BLaER1 (cell line): ENCODE data around the gene ZNF431.

Source experiments
- H3K27ac ChIP-seq: shearing (Covaris generic); formaldehyde crosslinking; 2 replicates; pipeline ENCODE4 v1.8.1; 2022
- H3K27me3 ChIP-seq: shearing (Covaris generic); formaldehyde crosslinking; 2 replicates; pipeline ENCODE4 v1.8.1; 2022
- H3K36me3 ChIP-seq: shearing (Covaris generic); formaldehyde crosslinking; 2 replicates; pipeline ENCODE4 v1.8.1; 2022
- H3K4me1 ChIP-seq: shearing (Covaris generic); formaldehyde crosslinking; 2 replicates; pipeline ENCODE4 v1.8.1; 2022
- H3K4me2 ChIP-seq: shearing (Covaris generic); formaldehyde crosslinking; 2 replicates; pipeline ENCODE4 v1.8.1; 2022
- H3K4me3 ChIP-seq: shearing (Covaris generic); formaldehyde crosslinking; 2 replicates; pipeline ENCODE4 v1.8.1; 2022
- H3K9ac ChIP-seq: shearing (Covaris generic); formaldehyde crosslinking; 2 replicates; pipeline ENCODE4 v1.8.1; 2022
- H3K9me3 ChIP-seq: shearing (Covaris generic); formaldehyde crosslinking; 2 replicates; pipeline ENCODE4 v1.8.1; 2022
- H4K20me1 ChIP-seq: shearing (Covaris generic); formaldehyde crosslinking; 2 replicates; pipeline ENCODE4 v1.8.1; 2022
- Cebpa-rat ChIP-seq: shearing (Covaris generic); IDR thresholded peaks from 2 replicates; pipeline ENCODE4 v1.8.1; 2022

Gene ZNF431

GRCh38 chr19:21143428-21143827 lies 1.6 kb downstream of the ZNF431 start:
- Histone ChIP-seq H3K4me1 (peaks cover 11% of the 10 kb centered on the region), H3K9ac (no peak overlapping the region), H3K4me2 (peak overlapping the region; percentile 80), H4K20me1 (no peaks in the 10 kb centered on the region), H3K4me3 (peak overlapping the region; percentile 74; the same call in 1 of the 2 replicates), H3K36me3 (peaks cover 53% of the 10 kb centered on the region), H3K9me3 (peaks cover 53% of the 10 kb centered on the region), H3K27ac (no peak overlapping the region), H3K27me3 (no peaks in the 10 kb centered on the region)
- TF ChIP-seq Cebpa-rat, result no peak

GRCh38 chr19:21143854-21144253 lies 2.0 kb downstream of the ZNF431 start:
- no peak overlapping the region for H3K4me2 ChIP-seq
- H3K27ac ChIP-seq, result no peak overlapping the region
- no peak for TF ChIP-seq Cebpa-rat
- H4K20me1 ChIP-seq, result no peaks in the 10 kb centered on the region
- no peak overlapping the region for H3K9ac ChIP-seq
- H3K27me3 ChIP-seq, result no peaks in the 10 kb centered on the region
- peaks cover 57% of the 10 kb centered on the region for H3K9me3 ChIP-seq
- H3K4me3 ChIP-seq, result peak overlapping the region; percentile 74; the same call in 1 of the 2 replicates
- peaks cover 57% of the 10 kb centered on the region for H3K36me3 ChIP-seq
- H3K4me1 ChIP-seq, result peaks cover 11% of the 10 kb centered on the region

- no peak overlapping the region for H3K9ac ChIP-seq
- no peak for TF ChIP-seq Cebpa-rat
- H3K9me3 ChIP-seq, result peaks cover 92% of the 10 kb centered on the region
- H3K4me1 ChIP-seq, result peaks cover 11% of the 10 kb centered on the region
- peaks cover 93% of the 10 kb centered on the region for H3K36me3 ChIP-seq
- H3K27me3 ChIP-seq, result no peaks in the 10 kb centered on the region
- H3K27ac ChIP-seq, result no peak overlapping the region
- H3K4me3 ChIP-seq, result no peak overlapping the region
- H4K20me1 ChIP-seq, result no peaks in the 10 kb centered on the region
- H3K4me2 ChIP-seq, result no peak overlapping the region
These were observed 5.7 kb downstream of the ZNF431 start for GRCh38 chr19:21147540-21147939.

GRCh38 chr19:21148681-21149080 lies 6.8 kb downstream of the ZNF431 start:
- Histone ChIP-seq H3K9me3 (peaks cover 98% of the 10 kb centered on the region), H3K4me3 (no peak overlapping the region), H3K9ac (no peak overlapping the region), H4K20me1 (no peaks in the 10 kb centered on the region), H3K27me3 (no peaks in the 10 kb centered on the region), H3K27ac (no peak overlapping the region), H3K4me1 (no peaks in the 10 kb centered on the region), H3K4me2 (no peak overlapping the region), H3K36me3 (peaks cover 99% of the 10 kb centered on the region)
- TF ChIP-seq Cebpa-rat, result no peak

GRCh38 chr19:21149877-21150276 lies 8.0 kb downstream of the ZNF431 start:
- H3K9me3 ChIP-seq, result peaks cover 91% of the 10 kb centered on the region

GRCh38 chr19:21151460-21151859 lies 9.6 kb downstream of the ZNF431 start:
- Histone ChIP-seq H3K9me3 (peaks cover 89% of the 10 kb centered on the region), H4K20me1 (no peaks in the 10 kb centered on the region), H3K4me1 (no peaks in the 10 kb centered on the region), H3K9ac (no peak overlapping the region), H3K36me3 (peaks cover 88% of the 10 kb centered on the region), H3K4me3 (no peak overlapping the region), H3K27me3 (no peaks in the 10 kb centered on the region), H3K27ac (no peak overlapping the region), H3K4me2 (no peak overlapping the region)
- no peak for TF ChIP-seq Cebpa-rat

More at GRCh38 chr19:21149877-21150276, 8.0 kb downstream of the ZNF431 start:
- Histone ChIP-seq H3K4me1 (no peaks in the 10 kb centered on the region), H3K4me3 (no peak overlapping the region), H3K27me3 (no peaks in the 10 kb centered on the region), H3K9ac (no peak overlapping the region), H4K20me1 (no peaks in the 10 kb centered on the region), H3K27ac (no peak overlapping the region), H3K36me3 (peaks cover 91% of the 10 kb centered on the region), H3K4me2 (no peak overlapping the region)
- no peak for TF ChIP-seq Cebpa-rat

- H3K4me2 ChIP-seq, result no peak overlapping the region
- H3K27ac ChIP-seq, result no peak overlapping the region
- H3K27me3 ChIP-seq, result no peaks in the 10 kb centered on the region
- peaks cover 89% of the 10 kb centered on the region for H3K36me3 ChIP-seq
- H4K20me1 ChIP-seq, result peaks cover 34% of the 10 kb centered on the region
- no peak overlapping the region for H3K4me3 ChIP-seq
- no peaks in the 10 kb centered on the region for H3K4me1 ChIP-seq
- TF ChIP-seq Cebpa-rat, result no peak
- H3K9me3 ChIP-seq, result peaks cover 86% of the 10 kb centered on the region
- no peak overlapping the region for H3K9ac ChIP-seq
These were observed 16.8 kb downstream of the ZNF431 start for GRCh38 chr19:21158523-21159135.

- peaks cover 56% of the 10 kb centered on the region for H3K9me3 ChIP-seq
- peaks cover 97% of the 10 kb centered on the region for H3K36me3 ChIP-seq
- TF ChIP-seq Cebpa-rat, result no peak
These were observed 22.7 kb downstream of the ZNF431 start for GRCh38 chr19:21164541-21164940.

GRCh38 chr19:21166436-21166835 lies 24.6 kb downstream of the ZNF431 start:
- H3K27me3 ChIP-seq, result no peaks in the 10 kb centered on the region
- no peak overlapping the region for H3K9ac ChIP-seq
- H3K4me1 ChIP-seq, result no peaks in the 10 kb centered on the region
- H3K27ac ChIP-seq, result no peak overlapping the region
- no peak for TF ChIP-seq Cebpa-rat
- no peak overlapping the region for H3K4me2 ChIP-seq
- peaks cover 25% of the 10 kb centered on the region; the same call in 1 of the 2 replicates for H4K20me1 ChIP-seq
- no peak overlapping the region for H3K4me3 ChIP-seq
- H3K36me3 ChIP-seq, result peaks cover 97% of the 10 kb centered on the region
- peaks cover 48% of the 10 kb centered on the region for H3K9me3 ChIP-seq

More at GRCh38 chr19:21164541-21164940, 22.7 kb downstream of the ZNF431 start:
- no peaks in the 10 kb centered on the region for H3K4me1 ChIP-seq
- no peak overlapping the region for H3K4me3 ChIP-seq
- H4K20me1 ChIP-seq, result peaks cover 36% of the 10 kb centered on the region
- no peak overlapping the region for H3K4me2 ChIP-seq
- H3K27ac ChIP-seq, result no peak overlapping the region
- no peaks in the 10 kb centered on the region for H3K27me3 ChIP-seq
- no peak overlapping the region for H3K9ac ChIP-seq

- Histone ChIP-seq H3K4me2 (no peak overlapping the region), H3K9me3 (no peaks in the 10 kb centered on the region), H3K9ac (no peak overlapping the region), H3K4me1 (no peaks in the 10 kb centered on the region), H3K27me3 (no peaks in the 10 kb centered on the region), H3K36me3 (no peaks in the 10 kb centered on the region), H3K27ac (no peak overlapping the region), H4K20me1 (no peaks in the 10 kb centered on the region), H3K4me3 (no peak overlapping the region)
- TF ChIP-seq Cebpa-rat, result no peak
These were observed 55.9 kb downstream of the ZNF431 start for GRCh38 chr19:21197590-21198295.
